Measurements from ENCODE around the gene OR1D5. TPM values are rescaled to one million over a fixed set of nuclear protein-coding genes. Genes with fewer than 3 reads are reported as not detected.

The OR1D5 gene
- total RNA-seq, 1 experiment from 2014 or later, result not detected

Other genes with a start within 250 kb of the OR1D5 start
- gene OR1D2, start 40.8 kb upstream of the OR1D5 start, total RNA-seq (2014; rRNA removed; shearing (Covaris generic)), result not detected in 2 replicates
- not detected in 2 replicates for gene OR1G1, start 63.9 kb upstream of the OR1D5 start, total RNA-seq (2014; rRNA removed; shearing (Covaris generic))
- not detected in 2 replicates for gene OR1A2, start 133.9 kb upstream of the OR1D5 start, total RNA-seq (2014; rRNA removed; shearing (Covaris generic))
- gene OR1A1, start 144.1 kb upstream of the OR1D5 start, total RNA-seq (2014; rRNA removed; shearing (Covaris generic)), result not detected in 2 replicates
- gene OR3A1, start 234.8 kb upstream of the OR1D5 start, total RNA-seq (2014; rRNA removed; shearing (Covaris generic)), result not detected in 2 replicates